Mesendoderm (in vitro differentiated cells): ENCODE data around the gene CARS1.

Experiments
- DNase-seq: peaks from one replicate; pipeline ENCODE4 v3.0.0; 2013
- H2AK5ac ChIP-seq: 2 replicates; pipeline ENCODE4 v1.6.1; 2013; ENCODE audit warnings: low read length, inconsistent platforms
- H2BK120ac ChIP-seq: 2 replicates; pipeline ENCODE4 v1.6.1; 2013; ENCODE audit warnings: low read depth, mild to moderate bottlenecking, low read length, moderate library complexity, mixed read lengths
- H2BK15ac ChIP-seq: replicated peaks from 2 replicates; pipeline ENCODE4 v1.6.1; 2013; ENCODE audit warnings: low read depth, mild to moderate bottlenecking, moderate library complexity
- H2BK5ac ChIP-seq: 2 replicates; pipeline ENCODE4 v1.6.1; 2013; ENCODE audit warnings: low read length, inconsistent platforms
- H3K18ac ChIP-seq: 2 replicates; pipeline ENCODE4 v1.6.1; 2013; ENCODE audit warnings: mild to moderate bottlenecking, low read length, mixed read lengths
- H3K23ac ChIP-seq: one replicate; pipeline ENCODE4 v1.6.1; 2013; ENCODE audit warnings: low read length
- H3K27ac ChIP-seq: 2 replicates; pipeline ENCODE4 v1.5.1; 2013; ENCODE audit warnings: low read depth, mild to moderate bottlenecking, inconsistent platforms, low read length, moderate library complexity
- H3K27me3 ChIP-seq: 2 replicates; pipeline ENCODE4 v1.6.1; 2013; ENCODE audit warnings: low read length, control low read depth, mild to moderate bottlenecking, inconsistent platforms; ENCODE audit not compliant: insufficient read depth, poor library complexity
- H3K36me3 ChIP-seq: 2 replicates; pipeline ENCODE4 v1.6.1; 2013; ENCODE audit warnings: low read length, inconsistent platforms; ENCODE audit not compliant: control insufficient read depth, insufficient read depth
- H3K4ac ChIP-seq: one replicate; pipeline ENCODE4 v1.6.1; 2013; ENCODE audit warnings: low read depth, mild to moderate bottlenecking, low read length, moderate library complexity
- H3K4me1 ChIP-seq: 2 replicates; pipeline ENCODE4 v1.6.1; 2013; ENCODE audit warnings: low read depth, low read length, inconsistent platforms; ENCODE audit not compliant: control insufficient read depth
- H3K4me2 ChIP-seq: 2 replicates; pipeline ENCODE4 v1.6.1; 2013; ENCODE audit warnings: low read length
- H3K4me3 ChIP-seq: 2 replicates; pipeline ENCODE4 v1.5.1; 2013; ENCODE audit warnings: mild to moderate bottlenecking, low read length
- H3K56ac ChIP-seq: one replicate; pipeline ENCODE4 v1.6.1; 2013; ENCODE audit warnings: low read length
- H3K79me1 ChIP-seq: 2 replicates; pipeline ENCODE4 v1.6.1; 2013; ENCODE audit warnings: low read length, inconsistent platforms
- H3K79me2 ChIP-seq: 2 replicates; pipeline ENCODE4 v1.6.1; 2013; ENCODE audit warnings: mild to moderate bottlenecking, low read length; ENCODE audit not compliant: control insufficient read depth, insufficient read depth
- H3K9ac ChIP-seq: 2 replicates; pipeline ENCODE4 v1.6.1; 2013; ENCODE audit warnings: low read length, inconsistent platforms
- H4K5ac ChIP-seq: one replicate; pipeline ENCODE4 v1.6.1; 2013; ENCODE audit warnings: low read length
- H4K8ac ChIP-seq: one replicate; pipeline ENCODE4 v1.6.1; 2013; ENCODE audit warnings: low read depth, mild to moderate bottlenecking, control low read depth, low read length, moderate library complexity
- WGBS: extraction: QIAGEN DNeasy Blood & Tissue Kit; methylation state at CpG from one replicate; pipeline ENCODE4 v1.1.7; 2013; ENCODE audit warnings: low lambda C conversion rate, missing lambda C conversion rate; ENCODE audit not compliant: insufficient coverage; ENCODE audit errors: extremely low coverage; 5-methylcytosine and 5-hydroxymethylcytosine counted together

The CARS1 gene

DNA sequence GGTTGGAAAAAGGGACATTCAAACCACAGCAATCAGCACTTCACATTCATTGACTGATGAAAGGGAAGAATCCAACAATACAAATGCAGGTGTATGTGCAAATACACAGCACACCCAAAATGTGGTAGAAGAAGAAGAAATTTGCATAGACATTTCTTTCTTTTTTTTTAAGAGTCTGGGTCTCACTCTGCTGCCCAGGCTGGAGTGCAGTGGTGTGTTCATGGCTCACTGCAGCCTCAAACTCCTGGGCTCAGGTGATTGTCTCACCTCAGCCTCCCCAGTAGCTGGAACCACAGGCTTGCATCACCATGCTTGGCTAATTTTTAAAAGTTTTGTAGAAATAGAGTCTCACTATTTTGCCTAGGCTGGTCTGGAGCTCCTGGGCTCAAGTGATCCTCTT lies 21.9 kb downstream of the CARS1 start:
- no peak overlapping the region for H3K56ac ChIP-seq
- H3K27ac ChIP-seq = no peak overlapping the region
- no peak overlapping the region for H2BK15ac ChIP-seq
- H3K4me2 ChIP-seq = no peak overlapping the region
- H3K4ac ChIP-seq = no peak overlapping the region
- no peaks in the 10 kb centered on the region for H3K27me3 ChIP-seq
- DNase-seq = no peak
- H3K23ac ChIP-seq = no peak overlapping the region
- H2AK5ac ChIP-seq = no peak overlapping the region
- H3K9ac ChIP-seq = no peak overlapping the region
- H3K36me3 ChIP-seq = peaks cover 24% of the 10 kb centered on the region
- H2BK5ac ChIP-seq = no peak overlapping the region
- peaks cover 11% of the 10 kb centered on the region for H3K79me1 ChIP-seq
- H3K18ac ChIP-seq = no peak overlapping the region
- H4K5ac ChIP-seq = no peak overlapping the region
- no peak overlapping the region for H2BK120ac ChIP-seq
- H3K4me1 ChIP-seq = no peaks in the 10 kb centered on the region
- no peaks in the 10 kb centered on the region for H3K79me2 ChIP-seq
- H3K4me3 ChIP-seq = no peak overlapping the region
- H4K8ac ChIP-seq = no peak overlapping the region

GRCh38 chr11:3030289-3031070 lies 26.7 kb downstream of the CARS1 start:
- no peak for DNase-seq
- Histone ChIP-seq H3K23ac (no peak overlapping the region), H2BK5ac (no peak overlapping the region), H3K18ac (no peak overlapping the region), H2AK5ac (no peak overlapping the region), H3K56ac (no peak overlapping the region), H3K4me1 (no peaks in the 10 kb centered on the region), H2BK120ac (no peak overlapping the region), H4K5ac (no peak overlapping the region), H2BK15ac (no peak overlapping the region), H3K79me1 (peaks cover 13% of the 10 kb centered on the region), H3K4me3 (no peak overlapping the region), H3K36me3 (peaks cover 29% of the 10 kb centered on the region), H3K27ac (no peak overlapping the region), H3K79me2 (no peaks in the 10 kb centered on the region), H3K4me2 (no peak overlapping the region), H3K4ac (no peak overlapping the region), H3K9ac (no peak overlapping the region), H3K27me3 (no peaks in the 10 kb centered on the region), H4K8ac (no peak overlapping the region)
- WGBS = no CpG with 5 or more reads among the region's 18 CpGs

- H3K4me2 ChIP-seq = no peak overlapping the region
- H3K79me1 ChIP-seq = peaks cover 13% of the 10 kb centered on the region
- H3K4ac ChIP-seq = no peak overlapping the region
- H3K23ac ChIP-seq = no peak overlapping the region
- no peak overlapping the region for H2BK5ac ChIP-seq
- H4K8ac ChIP-seq = no peak overlapping the region
- H3K27ac ChIP-seq = no peak overlapping the region
- no peak overlapping the region for H2BK15ac ChIP-seq
- peaks cover 27% of the 10 kb centered on the region for H3K36me3 ChIP-seq
- H3K4me3 ChIP-seq = no peak overlapping the region
- H4K5ac ChIP-seq = no peak overlapping the region
- no peaks in the 10 kb centered on the region for H3K4me1 ChIP-seq
- DNase-seq = no peak
- H3K56ac ChIP-seq = no peak overlapping the region
- no peak overlapping the region for H3K9ac ChIP-seq
- WGBS = no CpG with 5 or more reads among the region's 9 CpGs
- H3K27me3 ChIP-seq = no peaks in the 10 kb centered on the region
- H3K18ac ChIP-seq = no peak overlapping the region
- no peak overlapping the region for H2BK120ac ChIP-seq
- no peaks in the 10 kb centered on the region for H3K79me2 ChIP-seq
- H2AK5ac ChIP-seq = no peak overlapping the region
Observed at GRCh38 chr11:3028813-3029212, 28.4 kb downstream of the CARS1 start.

GRCh38 chr11:3026803-3027202 lies 30.4 kb downstream of the CARS1 start:
- H3K79me1 ChIP-seq = peaks cover 9% of the 10 kb centered on the region
- no peaks in the 10 kb centered on the region for H3K79me2 ChIP-seq
- no peak overlapping the region for H4K8ac ChIP-seq
- H3K23ac ChIP-seq = no peak overlapping the region
- no peak overlapping the region for H2AK5ac ChIP-seq
- no peak overlapping the region for H3K27ac ChIP-seq
- no peak overlapping the region for H3K4me2 ChIP-seq
- no peak overlapping the region for H3K56ac ChIP-seq
- no peaks in the 10 kb centered on the region for H3K27me3 ChIP-seq
- H3K9ac ChIP-seq = no peak overlapping the region
- no peak overlapping the region for H3K4me3 ChIP-seq
- H3K4me1 ChIP-seq = no peaks in the 10 kb centered on the region
- no peak overlapping the region for H3K4ac ChIP-seq
- H2BK120ac ChIP-seq = no peak overlapping the region
- DNase-seq = no peak
- no peak overlapping the region for H2BK15ac ChIP-seq
- no peak overlapping the region for H4K5ac ChIP-seq
- no peak overlapping the region for H2BK5ac ChIP-seq
- WGBS = no CpG with 5 or more reads among the region's 8 CpGs
- no peak overlapping the region for H3K18ac ChIP-seq
- peaks cover 23% of the 10 kb centered on the region for H3K36me3 ChIP-seq

- Histone ChIP-seq H3K36me3 (peaks cover 14% of the 10 kb centered on the region), H3K27me3 (no peaks in the 10 kb centered on the region), H3K4me1 (no peaks in the 10 kb centered on the region), H3K79me2 (no peaks in the 10 kb centered on the region), H3K23ac (no peak overlapping the region), H2BK15ac (no peak overlapping the region), H3K79me1 (no peaks in the 10 kb centered on the region), H4K8ac (no peak overlapping the region), H2AK5ac (no peak overlapping the region), H3K18ac (no peak overlapping the region), H3K4me3 (no peak overlapping the region), H2BK5ac (no peak overlapping the region), H3K27ac (no peak overlapping the region), H2BK120ac (no peak overlapping the region), H3K4me2 (no peak overlapping the region), H3K4ac (no peak overlapping the region), H4K5ac (no peak overlapping the region), H3K9ac (no peak overlapping the region), H3K56ac (no peak overlapping the region)
- no CpG with 5 or more reads among the region's 4 CpGs for WGBS
- DNase-seq = peak; percentile 64
Observed at GRCh38 chr11:3022982-3023381, 34.2 kb downstream of the CARS1 start.
